CD14-positive monocyte (primary cell): ENCODE measurements around the gene ISLR. TPM values are rescaled to one million over a fixed set of nuclear protein-coding genes. Genes with fewer than 3 reads are reported as not detected.

Experiments used
- DNase-seq, 3 donors: peaks; one replicate each; pipeline ENCODE4 v3.0.0-alpha.2; 2011 to 2022
- H2AFZ ChIP-seq: 2 replicates; pipeline ENCODE4 v1.6.0; 2012; ENCODE audit warnings: mild to moderate bottlenecking, low read depth, low read length, inconsistent platforms; ENCODE audit not compliant: insufficient read depth, poor library complexity, severe bottlenecking
- H3K27ac ChIP-seq, 2 donors: 1 replicate in 1 of 2; 2 replicates in 1 of 2; pipeline ENCODE4 v1.5.1; 2012 to 2013; ENCODE audit warnings: low read length in 2 of 2, control low read depth in 1 of 2, inconsistent platforms in 1 of 2, low read depth in 1 of 2, mild to moderate bottlenecking in 1 of 2
- H3K27me3 ChIP-seq, 2 donors: one replicate each; pipeline versions ENCODE4 v1.6.0 to v1.6.1; 2011 to 2013; ENCODE audit warnings: low read length in 2 of 2; ENCODE audit not compliant: control insufficient read depth in 2 of 2, insufficient read depth in 2 of 2
- H3K36me3 ChIP-seq, 2 donors: replicated peaks in 1 of 2; 1 replicate in 1 of 2; 2 replicates in 1 of 2; pipeline versions ENCODE4 v1.5.1 to v1.6.1; 2012 to 2013; ENCODE audit warnings: low read length in 2 of 2, control low read depth in 1 of 2, inconsistent platforms in 1 of 2, mild to moderate bottlenecking in 1 of 2; ENCODE audit not compliant: insufficient read depth in 2 of 2, control insufficient read depth in 1 of 2
- H3K4me1 ChIP-seq, 2 donors: 1 replicate in 1 of 2; 2 replicates in 1 of 2; pipeline versions ENCODE4 v1.5.1 to v1.6.1; 2012 to 2013; ENCODE audit warnings: low read length in 2 of 2, control low read depth in 1 of 2, inconsistent platforms in 1 of 2, mild to moderate bottlenecking in 1 of 2, moderate library complexity in 1 of 2; ENCODE audit not compliant: insufficient read depth in 2 of 2, control insufficient read depth in 1 of 2
- H3K4me2 ChIP-seq: replicated peaks from 2 replicates; pipeline ENCODE3; 2012; ENCODE audit warnings: low read length, moderate library complexity, mild to moderate bottlenecking; ENCODE audit not compliant: poor library complexity, severe bottlenecking; ENCODE audit errors: extremely low read depth
- H3K4me3 ChIP-seq, 3 experiments: fragments of 200-600 bp in 1 of 3; sonication (generic) in 1 of 3; replicated peaks in 1 of 3; 1 replicate in 2 of 3; 2 replicates in 1 of 3; pipeline ENCODE4 v1.5.1; 2011 to 2013; ENCODE audit warnings: low read length in 3 of 3, mild to moderate bottlenecking in 3 of 3, control low read depth in 2 of 3, low read depth in 2 of 3, inconsistent platforms in 1 of 3, moderate library complexity in 1 of 3
- H3K79me2 ChIP-seq: 2 replicates; pipeline ENCODE4 v1.6.0; 2012; ENCODE audit warnings: mild to moderate bottlenecking, control low read depth, inconsistent platforms, low read length, moderate library complexity; ENCODE audit not compliant: insufficient read depth
- H3K9ac ChIP-seq: 2 replicates; pipeline ENCODE4 v1.6.0; 2017; ENCODE audit warnings: low read length, mild to moderate bottlenecking; ENCODE audit not compliant: insufficient read depth, poor library complexity, severe bottlenecking
- H3K9me3 ChIP-seq, 2 donors: replicated peaks in 1 of 2; 1 replicate in 1 of 2; 2 replicates in 1 of 2; pipeline versions ENCODE4 v1.5.1 to v1.6.1; 2012 to 2013; ENCODE audit warnings: low read length in 2 of 2, control low read depth in 1 of 2; ENCODE audit not compliant: control insufficient read depth in 1 of 2, insufficient read depth in 1 of 2
- H4K20me1 ChIP-seq: 2 replicates; pipeline ENCODE4 v1.6.0; 2012; ENCODE audit warnings: mild to moderate bottlenecking, low read length, control low read depth, moderate library complexity; ENCODE audit not compliant: insufficient read depth
- H3K27ac Mint-ChIP-seq, 7 donors: one replicate each; pipeline ENCODE4 v1.8.0; 2020; ENCODE audit warnings: mild to moderate bottlenecking in 7 of 7, mixed read lengths in 7 of 7, moderate library complexity in 6 of 7, inconsistent platforms in 2 of 7
- H3K27me3 Mint-ChIP-seq, 3 donors: one replicate each; pipeline ENCODE4 v1.8.0; 2021 to 2022; ENCODE audit warnings: low read depth in 3 of 3, mild to moderate bottlenecking in 3 of 3, mixed read lengths in 3 of 3, moderate library complexity in 3 of 3, inconsistent platforms in 1 of 3
- H3K36me3 Mint-ChIP-seq, 2 donors: one replicate each; pipeline ENCODE4 v1.8.0; 2020; ENCODE audit warnings: mixed read lengths in 2 of 2, inconsistent platforms in 1 of 2, mild to moderate bottlenecking in 1 of 2
- H3K4me1 Mint-ChIP-seq: one replicate; pipeline ENCODE4 v1.8.0; 2020; ENCODE audit warnings: mild to moderate bottlenecking, mixed read lengths
- H3K4me3 Mint-ChIP-seq, 2 donors: one replicate each; pipeline ENCODE4 v1.8.0; 2020; ENCODE audit warnings: mild to moderate bottlenecking in 2 of 2, mixed read lengths in 2 of 2, moderate library complexity in 1 of 2
- H3K9me3 Mint-ChIP-seq, 7 donors: one replicate each; pipeline ENCODE4 v1.8.0; 2020 to 2022; ENCODE audit warnings: mixed read lengths in 7 of 7, mild to moderate bottlenecking in 6 of 7, moderate library complexity in 6 of 7, inconsistent platforms in 2 of 7
- CTCF ChIP-seq: fragments of 200-600 bp; IDR thresholded peaks from one replicate; pipeline ENCODE4 v1.8.0; 2022; ENCODE audit warnings: antibody characterized with exemption, mild to moderate bottlenecking
- WGBS: methylation state at CpG from one replicate; pipeline ENCODE4 v1.1.5; 2013; ENCODE audit warnings: missing lambda C conversion rate; ENCODE audit not compliant: insufficient coverage; 5-methylcytosine and 5-hydroxymethylcytosine counted together
- intact Hi-C, 2 donors: fragments of 100-400 bp; cut with micrococcal nuclease; formaldehyde crosslinking; loops; one replicate each; pipeline versions ENCODE4 v1.15.0 to v1.15.1; 2023
- polyA plus RNA-seq, 3 donors: library from polyadenylated mRNA; depleted of rRNA in 1 of 3; unstranded in 2 of 3; stranded (reverse) in 1 of 3; fragments of 300-500 nt in 2 of 3; fragments of >200 nt in 1 of 3; fragmentation: Illumina TruSeq in 2 of 3; gene quantifications; 1 replicate in 2 of 3; 2 replicates in 1 of 3; pipeline ENCODE4 v1.2.3, GENCODE V29; 2012 to 2021

Gene ISLR
- polyA plus RNA-seq, 3 donors, result not detected

GRCh38 chr15:74141591-74141990, 31.9 kb upstream of the ISLR start:
- intact Hi-C loops, result loop anchor here in 1 of 2 donors (10.0 kb wide), 1 partner anchor 167 kb away; no protein-coding TSS in a partner anchor
- Histone ChIP-seq H3K27me3 (peaks cover 43 to 60% of the 10 kb centered on the region in 2 donors), H2AFZ (no peak overlapping the region), H3K4me3 (no peak overlapping the region), H3K9ac (no peak overlapping the region), H3K4me2 (no peak overlapping the region), H4K20me1 (no peaks in the 10 kb centered on the region), H3K4me1 (peaks cover 0 to 2% of the 10 kb centered on the region in 2 donors), H3K27ac (no peak overlapping the region), H3K9me3 (peaks cover 0 to 8% of the 10 kb centered on the region in 2 donors), H3K79me2 (no peaks in the 10 kb centered on the region), H3K36me3 (no peaks in the 10 kb centered on the region)
- WGBS, result no CpG with 5 or more reads among the region's 1 CpG
- no peak overlapping the region for H3K27ac Mint-ChIP-seq
- peaks cover 48 to 77% (median 54%) of the 10 kb centered on the region in 3 donors for H3K27me3 Mint-ChIP-seq
- H3K9me3 Mint-ChIP-seq, result peaks cover 0 to 7% (median 1%) of the 10 kb centered on the region in 7 donors
- H3K36me3 Mint-ChIP-seq, result peaks cover 3 to 5% of the 10 kb centered on the region in 2 donors
- peak overlapping the region in 1 of 2 donors; percentile 64 for H3K4me3 Mint-ChIP-seq
- no peak for TF ChIP-seq CTCF
- H3K4me1 Mint-ChIP-seq, result peaks cover 5% of the 10 kb centered on the region
- no peak for DNase-seq

GRCh38 chr15:74144153-74144775, 29.2 kb upstream of the ISLR start:
- Histone ChIP-seq H3K4me2 (no peak overlapping the region), H3K9me3 (no peaks in the 10 kb centered on the region), H3K27me3 (peaks cover 31 to 50% of the 10 kb centered on the region in 2 donors), H3K36me3 (no peaks in the 10 kb centered on the region), H3K4me3 (no peak overlapping the region), H2AFZ (no peak overlapping the region), H3K4me1 (no peaks in the 10 kb centered on the region), H4K20me1 (no peaks in the 10 kb centered on the region), H3K79me2 (no peaks in the 10 kb centered on the region), H3K27ac (no peak overlapping the region), H3K9ac (no peak overlapping the region)
- H3K27me3 Mint-ChIP-seq, result peaks cover 37 to 73% (median 45%) of the 10 kb centered on the region in 3 donors
- WGBS, result 43% methylated on average over 1 of the region's 6 CpGs
- intact Hi-C loops, result loop anchor here in 1 of 2 donors (10.0 kb wide), 1 partner anchor 169 kb away; no protein-coding TSS in a partner anchor
- H3K36me3 Mint-ChIP-seq, result no peaks in the 10 kb centered on the region
- H3K9me3 Mint-ChIP-seq, result peaks cover 0 to 1% (median 0%) of the 10 kb centered on the region in 7 donors
- no peak for DNase-seq
- no peaks in the 10 kb centered on the region for H3K4me1 Mint-ChIP-seq
- no peak for TF ChIP-seq CTCF
- H3K27ac Mint-ChIP-seq, result no peak overlapping the region
- no peak overlapping the region for H3K4me3 Mint-ChIP-seq
